ENCODE data around the gene PPP2R3A. TPM values are rescaled to one million over a fixed set of nuclear protein-coding genes. Genes with fewer than 3 reads are reported as not detected.
A peak's percentile ranks its signal among the peaks of the same experiment; 100 is the strongest.

PPP2R3A gene
- 6.6 TPM for polyA plus RNA-seq (2013, experiment 1 of 2)
- polyA plus RNA-seq (2013, experiment 2 of 2): 6.2 TPM

- no peaks in the 10 kb centered on the region for H3K36me3 ChIP-seq (ENCODE audit: control insufficient read depth in 1 of 2, insufficient read depth in 2 of 2, low read depth in 1 of 2, low read length in 2 of 2)
- no peak within 1 kb of the TSS for H2AK5ac ChIP-seq (ENCODE audit: low read length, severe bottlenecking)
- H3K23ac ChIP-seq (ENCODE audit: low read length in 2 of 2): peak within 1 kb of the TSS in 1 of 2 experiments; percentile 89
- peak within 1 kb of the TSS in 1 of 2 experiments; percentile 94 for H3K4ac ChIP-seq (ENCODE audit: low read depth in 1 of 2, low read length in 2 of 2)
- peaks cover 11% of the 10 kb centered on the region for H3K79me1 ChIP-seq (replicated peaks; ENCODE audit: low read length, poor library complexity, severe bottlenecking)
- peak within 1 kb of the TSS; percentile 99 for H2BK15ac ChIP-seq (ENCODE audit: low read depth, poor library complexity, severe bottlenecking)
- peak within 1 kb of the TSS in 1 of 2 experiments; percentile 90 for H2BK12ac ChIP-seq (ENCODE audit: low read length in 2 of 2)
- peak within 1 kb of the TSS; percentile 94 for H2AFZ ChIP-seq (ENCODE audit: low read depth, low read length)
- H3K27me3 ChIP-seq (ENCODE audit: control insufficient read depth in 1 of 2, insufficient read depth in 1 of 2, low read length in 2 of 2): no peaks in the 10 kb centered on the region
- peak within 1 kb of the TSS; percentile 92 for H3K9ac ChIP-seq (ENCODE audit: low read length)
- peak within 1 kb of the TSS; percentile 96 for H4K8ac ChIP-seq (ENCODE audit: low read length)
- peak within 1 kb of the TSS; percentile 4 to 99 for H3K14ac ChIP-seq (ENCODE audit: low read length in 2 of 2)
- peak within 1 kb of the TSS; percentile 89 for H4K91ac ChIP-seq (ENCODE audit: low read length)
- peak within 1 kb of the TSS; percentile 86 to 87 for H3K4me3 ChIP-seq (ENCODE audit: insufficient read depth in 1 of 2, low read depth in 1 of 2, low read length in 2 of 2)
- H2BK120ac ChIP-seq (ENCODE audit: low read depth, low read length): peak within 1 kb of the TSS; percentile 66
- H3K27ac ChIP-seq (ENCODE audit: low read length, poor library complexity, severe bottlenecking): peak within 1 kb of the TSS; percentile 81
- H3K18ac ChIP-seq (ENCODE audit: low read depth in 1 of 2, low read length in 2 of 2): peak within 1 kb of the TSS; percentile 98 to 99
- peak; percentile 87 for DNase-seq
- peaks cover 3% of the 10 kb centered on the region for H3K4me1 ChIP-seq (ENCODE audit: control insufficient read depth, insufficient read depth, low read depth, low read length)
- no peaks in the 10 kb centered on the region for H3K9me3 ChIP-seq (ENCODE audit: control insufficient read depth, low read length)
- peak within 1 kb of the TSS; percentile 76 for H2BK5ac ChIP-seq (ENCODE audit: low read depth, low read length, poor library complexity, severe bottlenecking)
- under 1% methylated on average over 64 of the region's 83 CpGs for WGBS
- H3K4me2 ChIP-seq (ENCODE audit: low read length, poor library complexity, severe bottlenecking): peak within 1 kb of the TSS; percentile 84
Measured at GRCh38 chr3:135965506-135966270, at the start of gene PPP2R3A. TSS of gene PPP2R3A (plus strand) at chr3:135965728. CDS start at chr3:136001499, 35,771 bp downstream.

DNA sequence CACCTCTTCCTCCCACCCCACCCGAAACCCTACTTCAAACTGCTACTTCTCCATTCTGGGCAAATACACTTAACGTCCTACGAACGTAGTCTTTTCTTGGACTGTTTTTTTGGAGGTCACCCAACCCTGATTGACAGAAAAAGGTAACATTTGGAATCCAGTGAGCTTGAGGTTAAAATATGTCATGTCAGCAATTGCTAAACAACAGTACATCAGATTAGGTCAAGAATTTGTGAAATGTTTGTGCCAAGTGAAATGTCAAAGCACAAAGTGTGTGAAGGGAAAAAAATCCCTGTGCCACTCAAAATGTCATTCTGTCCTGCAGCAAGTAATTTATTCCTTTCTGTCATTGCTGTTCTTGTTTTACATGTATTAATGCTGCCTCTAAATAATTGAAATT, 49.2 kb upstream of the PPP2R3A start:
- no peak for DNase-seq
- Histone ChIP-seq H3K14ac (ENCODE audit: low read length in 2 of 2) (no peak overlapping the region), H3K79me1 (replicated peaks; ENCODE audit: low read length, poor library complexity, severe bottlenecking) (no peaks in the 10 kb centered on the region), H3K9ac (ENCODE audit: low read length) (no peak overlapping the region), H2AK5ac (ENCODE audit: low read length, severe bottlenecking) (no peak overlapping the region), H3K23ac (ENCODE audit: low read length in 2 of 2) (no peak overlapping the region), H3K4ac (ENCODE audit: low read depth in 1 of 2, low read length in 2 of 2) (no peak overlapping the region), H3K4me1 (ENCODE audit: control insufficient read depth, insufficient read depth, low read depth, low read length) (no peaks in the 10 kb centered on the region), H3K4me3 (ENCODE audit: insufficient read depth in 1 of 2, low read depth in 1 of 2, low read length in 2 of 2) (no peak overlapping the region), H2BK15ac (ENCODE audit: low read depth, poor library complexity, severe bottlenecking) (no peak overlapping the region), H2BK5ac (ENCODE audit: low read depth, low read length, poor library complexity, severe bottlenecking) (no peak overlapping the region), H3K9me3 (ENCODE audit: control insufficient read depth, low read length) (no peaks in the 10 kb centered on the region), H2AFZ (ENCODE audit: low read depth, low read length) (no peak overlapping the region), H4K8ac (ENCODE audit: low read length) (no peak overlapping the region), H3K4me2 (ENCODE audit: low read length, poor library complexity, severe bottlenecking) (no peak overlapping the region), H3K18ac (ENCODE audit: low read depth in 1 of 2, low read length in 2 of 2) (no peak overlapping the region), H4K91ac (ENCODE audit: low read length) (no peak overlapping the region), H3K27ac (ENCODE audit: low read length, poor library complexity, severe bottlenecking) (no peak overlapping the region), H3K27me3 (ENCODE audit: control insufficient read depth in 1 of 2, insufficient read depth in 1 of 2, low read length in 2 of 2) (no peaks in the 10 kb centered on the region), H2BK12ac (ENCODE audit: low read length in 2 of 2) (no peak overlapping the region), H3K36me3 (ENCODE audit: control insufficient read depth in 1 of 2, insufficient read depth in 2 of 2, low read depth in 1 of 2, low read length in 2 of 2) (no peaks in the 10 kb centered on the region), H2BK120ac (ENCODE audit: low read depth, low read length) (no peak overlapping the region)
- 77% methylated on average over 4 of the region's 4 CpGs for WGBS

DNA sequence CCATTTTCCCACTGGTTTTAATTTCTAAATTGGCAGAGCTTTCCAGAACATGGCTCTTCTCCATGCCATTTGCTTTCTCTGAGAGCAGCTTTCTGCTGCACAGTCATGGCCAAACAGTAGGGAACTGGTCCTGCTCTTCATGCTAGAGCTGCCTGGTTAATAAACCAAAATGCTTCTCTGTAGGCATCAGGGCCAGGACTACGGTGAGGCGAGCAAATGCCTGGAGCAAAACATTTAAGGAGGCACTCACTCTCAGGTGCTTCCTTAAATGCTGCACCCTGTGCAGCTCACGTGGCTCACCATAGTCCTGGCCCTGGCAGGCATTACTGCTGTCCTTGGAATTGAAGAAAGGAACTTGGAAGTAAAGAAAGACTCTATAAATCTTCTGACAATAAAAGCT, 48.5 kb upstream of the PPP2R3A start:
- H2BK12ac ChIP-seq (ENCODE audit: low read length in 2 of 2): no peak overlapping the region
- no peaks in the 10 kb centered on the region for H3K9me3 ChIP-seq (ENCODE audit: control insufficient read depth, low read length)
- H2BK5ac ChIP-seq (ENCODE audit: low read depth, low read length, poor library complexity, severe bottlenecking): no peak overlapping the region
- H3K18ac ChIP-seq (ENCODE audit: low read depth in 1 of 2, low read length in 2 of 2): no peak overlapping the region
- no peak overlapping the region for H3K14ac ChIP-seq (ENCODE audit: low read length in 2 of 2)
- H3K27me3 ChIP-seq (ENCODE audit: control insufficient read depth in 1 of 2, insufficient read depth in 1 of 2, low read length in 2 of 2): no peaks in the 10 kb centered on the region
- H4K91ac ChIP-seq (ENCODE audit: low read length): no peak overlapping the region
- no peak overlapping the region for H2BK15ac ChIP-seq (ENCODE audit: low read depth, poor library complexity, severe bottlenecking)
- no peak overlapping the region for H3K4me3 ChIP-seq (ENCODE audit: insufficient read depth in 1 of 2, low read depth in 1 of 2, low read length in 2 of 2)
- no peak overlapping the region for H3K23ac ChIP-seq (ENCODE audit: low read length in 2 of 2)
- peaks cover 3% of the 10 kb centered on the region for H3K4me1 ChIP-seq (ENCODE audit: control insufficient read depth, insufficient read depth, low read depth, low read length)
- no peaks in the 10 kb centered on the region for H3K79me1 ChIP-seq (replicated peaks; ENCODE audit: low read length, poor library complexity, severe bottlenecking)
- no peak overlapping the region for H2AK5ac ChIP-seq (ENCODE audit: low read length, severe bottlenecking)
- no peak overlapping the region for H2BK120ac ChIP-seq (ENCODE audit: low read depth, low read length)
- H3K27ac ChIP-seq (ENCODE audit: low read length, poor library complexity, severe bottlenecking): no peak overlapping the region
- no peak overlapping the region for H4K8ac ChIP-seq (ENCODE audit: low read length)
- H3K4me2 ChIP-seq (ENCODE audit: low read length, poor library complexity, severe bottlenecking): no peak overlapping the region
- H3K9ac ChIP-seq (ENCODE audit: low read length): no peak overlapping the region
- DNase-seq: no peak
- WGBS: 61% methylated on average over 3 of the region's 3 CpGs
- H2AFZ ChIP-seq (ENCODE audit: low read depth, low read length): no peak overlapping the region
- no peak overlapping the region for H3K4ac ChIP-seq (ENCODE audit: low read depth in 1 of 2, low read length in 2 of 2)
- H3K36me3 ChIP-seq (ENCODE audit: control insufficient read depth in 1 of 2, insufficient read depth in 2 of 2, low read depth in 1 of 2, low read length in 2 of 2): no peaks in the 10 kb centered on the region

GRCh38 chr3:135917927-135918597, 47.5 kb upstream of the PPP2R3A start:
- no peak overlapping the region for H3K23ac ChIP-seq (ENCODE audit: low read length in 2 of 2)
- no peaks in the 10 kb centered on the region for H3K9me3 ChIP-seq (ENCODE audit: control insufficient read depth, low read length)
- H2BK15ac ChIP-seq (ENCODE audit: low read depth, poor library complexity, severe bottlenecking): no peak overlapping the region
- no peak overlapping the region for H4K91ac ChIP-seq (ENCODE audit: low read length)
- WGBS: 81% methylated on average over 7 of the region's 8 CpGs
- no peak overlapping the region for H3K27ac ChIP-seq (ENCODE audit: low read length, poor library complexity, severe bottlenecking)
- DNase-seq: no peak
- H2AK5ac ChIP-seq (ENCODE audit: low read length, severe bottlenecking): no peak overlapping the region
- peaks cover 5% of the 10 kb centered on the region for H3K4me1 ChIP-seq (ENCODE audit: control insufficient read depth, insufficient read depth, low read depth, low read length)
- H3K9ac ChIP-seq (ENCODE audit: low read length): no peak overlapping the region
- no peak overlapping the region for H2BK5ac ChIP-seq (ENCODE audit: low read depth, low read length, poor library complexity, severe bottlenecking)
- no peak overlapping the region for H2AFZ ChIP-seq (ENCODE audit: low read depth, low read length)
- no peak overlapping the region for H3K14ac ChIP-seq (ENCODE audit: low read length in 2 of 2)
- H2BK120ac ChIP-seq (ENCODE audit: low read depth, low read length): no peak overlapping the region
- no peak overlapping the region for H3K4ac ChIP-seq (ENCODE audit: low read depth in 1 of 2, low read length in 2 of 2)
- H3K27me3 ChIP-seq (ENCODE audit: control insufficient read depth in 1 of 2, insufficient read depth in 1 of 2, low read length in 2 of 2): no peaks in the 10 kb centered on the region
- no peaks in the 10 kb centered on the region for H3K36me3 ChIP-seq (ENCODE audit: control insufficient read depth in 1 of 2, insufficient read depth in 2 of 2, low read depth in 1 of 2, low read length in 2 of 2)
- H3K4me3 ChIP-seq (ENCODE audit: insufficient read depth in 1 of 2, low read depth in 1 of 2, low read length in 2 of 2): no peak overlapping the region
- H3K18ac ChIP-seq (ENCODE audit: low read depth in 1 of 2, low read length in 2 of 2): no peak overlapping the region
- H3K79me1 ChIP-seq (replicated peaks; ENCODE audit: low read length, poor library complexity, severe bottlenecking): no peaks in the 10 kb centered on the region
- no peak overlapping the region for H3K4me2 ChIP-seq (ENCODE audit: low read length, poor library complexity, severe bottlenecking)
- H4K8ac ChIP-seq (ENCODE audit: low read length): no peak overlapping the region
- H2BK12ac ChIP-seq (ENCODE audit: low read length in 2 of 2): no peak overlapping the region

Measured in mesenchymal stem cell (in vitro differentiated cells and primary cell).